Endodermal cell (in vitro differentiated cells): ENCODE measurements around the gene RFLNA. TPM values are rescaled to one million over a fixed set of nuclear protein-coding genes. Genes with fewer than 3 reads are reported as not detected.
A peak's percentile ranks its signal among the peaks of the same experiment; 100 is the strongest.

Experiments used
- DNase-seq: peaks from one replicate; pipeline ENCODE4 v3.0.0-alpha.2; 2017
- H3K27ac ChIP-seq: 2 replicates; pipeline ENCODE4 v1.5.1; 2013; ENCODE audit warnings: mild to moderate bottlenecking, low read depth, low read length, moderate library complexity
- H3K27me3 ChIP-seq: 2 replicates; pipeline ENCODE4 v1.6.1; 2013; ENCODE audit warnings: mild to moderate bottlenecking, low read length, moderate library complexity; ENCODE audit not compliant: insufficient read depth, control insufficient read depth, poor library complexity, severe bottlenecking
- H3K36me3 ChIP-seq: 2 replicates; pipeline ENCODE4 v1.7.0; 2013; ENCODE audit warnings: mild to moderate bottlenecking, low read length, moderate library complexity; ENCODE audit not compliant: control insufficient read depth, insufficient read depth
- H3K4me1 ChIP-seq: one replicate; pipeline ENCODE4 v1.7.0; 2013; ENCODE audit warnings: low read length; ENCODE audit not compliant: control insufficient read depth, insufficient read depth
- H3K4me3 ChIP-seq: 2 replicates; pipeline ENCODE4 v1.5.1; 2013; ENCODE audit warnings: mild to moderate bottlenecking, low read length, moderate library complexity
- H3K9ac ChIP-seq: 2 replicates; pipeline ENCODE4 v1.6.1; 2013; ENCODE audit warnings: mild to moderate bottlenecking, low read length, moderate library complexity; ENCODE audit not compliant: poor library complexity, severe bottlenecking; ENCODE audit errors: extremely low read depth
- H3K9me3 ChIP-seq: 2 replicates; pipeline ENCODE4 v1.6.1; 2013; ENCODE audit warnings: mild to moderate bottlenecking, low read length, moderate library complexity; ENCODE audit not compliant: control insufficient read depth
- H3K27ac Mint-ChIP-seq: 2 replicates; pipeline ENCODE4 v1.8.0; 2020; ENCODE audit warnings: mixed read lengths
- H3K27me3 Mint-ChIP-seq: 2 replicates; pipeline ENCODE4 v1.8.0; 2021; ENCODE audit warnings: mild to moderate bottlenecking, mixed read lengths; ENCODE audit not compliant: insufficient read depth
- H3K36me3 Mint-ChIP-seq: 2 replicates; pipeline ENCODE4 v1.8.0; 2020; ENCODE audit warnings: low read depth, mixed read lengths
- H3K4me1 Mint-ChIP-seq: 2 replicates; pipeline ENCODE4 v1.8.0; 2020; ENCODE audit warnings: mixed read lengths
- H3K4me3 Mint-ChIP-seq: 2 replicates; pipeline ENCODE4 v1.8.0; 2020; ENCODE audit warnings: mild to moderate bottlenecking, moderate library complexity, mixed read lengths
- H3K9me3 Mint-ChIP-seq: 2 replicates; pipeline ENCODE4 v1.8.0; 2020; ENCODE audit warnings: mild to moderate bottlenecking, mixed read lengths
- WGBS, 2 experiments: methylation state at CpG; one replicate each; pipeline versions ENCODE4 v1.1.5 to v1.1.7; 2013; ENCODE audit warnings: missing lambda C conversion rate in 2 of 2, mixed read lengths in 1 of 2; ENCODE audit not compliant: insufficient coverage in 1 of 2, insufficient read length in 1 of 2; 5-methylcytosine and 5-hydroxymethylcytosine counted together
- total RNA-seq, 2 donors: library from RNA; stranded (reverse); fragmentation: NEBNext Ultra II Directional in 1 of 2; extraction: Animal tissue kit (Norgen Biotek cat#: 25700) in 1 of 2; gene quantifications; 2 replicates in 1 of 2; 3 replicates in 1 of 2; pipeline ENCODE4 v1.2.1, GENCODE V29; 2021
- TF ChIP-seq, protein P1 (sequence below): fragments of 200-600 bp; sonication (generic); conservative IDR thresholded peaks from 2 replicates; pipeline ENCODE4 v1.5.0; 2021; ENCODE audit warnings: antibody characterized with exemption, mild to moderate bottlenecking

RFLNA gene
- total RNA-seq, 2 donors from 2014 or later: 1.2 to 2.0 TPM

DNA sequence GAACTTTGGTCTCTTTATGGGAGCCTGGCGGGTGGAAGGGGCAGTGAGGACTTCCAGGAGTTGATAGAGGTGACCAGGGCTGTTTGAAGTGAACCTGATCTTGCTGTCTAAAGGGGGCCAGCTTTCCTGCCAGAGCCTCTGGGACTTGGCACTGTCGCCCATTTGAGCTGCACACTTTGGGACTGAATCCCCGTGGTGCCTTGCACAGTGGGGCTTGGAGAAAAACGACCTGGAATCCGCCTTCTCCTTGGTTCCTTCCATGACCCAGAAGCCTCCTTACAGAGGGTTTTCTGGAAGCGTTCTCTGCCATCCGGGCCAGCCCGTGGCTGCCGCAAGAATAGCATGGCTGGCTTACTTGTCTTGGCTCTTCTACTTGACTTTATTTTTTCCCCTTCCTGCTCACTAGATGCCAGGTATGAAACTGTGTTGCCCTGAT lies 2.0 kb downstream of the RFLNA start:
- 91 to 92% methylated on average over 9 of the region's 9 CpGs for WGBS, 2 experiments
- no peaks in the 10 kb centered on the region for H3K36me3 ChIP-seq
- peaks cover 28% of the 10 kb centered on the region for H3K27me3 ChIP-seq
- TF ChIP-seq, protein P1, sequence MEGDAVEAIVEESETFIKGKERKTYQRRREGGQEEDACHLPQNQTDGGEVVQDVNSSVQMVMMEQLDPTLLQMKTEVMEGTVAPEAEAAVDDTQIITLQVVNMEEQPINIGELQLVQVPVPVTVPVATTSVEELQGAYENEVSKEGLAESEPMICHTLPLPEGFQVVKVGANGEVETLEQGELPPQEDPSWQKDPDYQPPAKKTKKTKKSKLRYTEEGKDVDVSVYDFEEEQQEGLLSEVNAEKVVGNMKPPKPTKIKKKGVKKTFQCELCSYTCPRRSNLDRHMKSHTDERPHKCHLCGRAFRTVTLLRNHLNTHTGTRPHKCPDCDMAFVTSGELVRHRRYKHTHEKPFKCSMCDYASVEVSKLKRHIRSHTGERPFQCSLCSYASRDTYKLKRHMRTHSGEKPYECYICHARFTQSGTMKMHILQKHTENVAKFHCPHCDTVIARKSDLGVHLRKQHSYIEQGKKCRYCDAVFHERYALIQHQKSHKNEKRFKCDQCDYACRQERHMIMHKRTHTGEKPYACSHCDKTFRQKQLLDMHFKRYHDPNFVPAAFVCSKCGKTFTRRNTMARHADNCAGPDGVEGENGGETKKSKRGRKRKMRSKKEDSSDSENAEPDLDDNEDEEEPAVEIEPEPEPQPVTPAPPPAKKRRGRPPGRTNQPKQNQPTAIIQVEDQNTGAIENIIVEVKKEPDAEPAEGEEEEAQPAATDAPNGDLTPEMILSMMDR: no peak
- H3K36me3 Mint-ChIP-seq: no peaks in the 10 kb centered on the region
- no peak overlapping the region for H3K27ac ChIP-seq
- peak overlapping the region; percentile 49 for H3K4me3 Mint-ChIP-seq
- H3K9ac ChIP-seq: no peak overlapping the region
- DNase-seq: no peak
- no peak overlapping the region for H3K27ac Mint-ChIP-seq
- H3K4me1 Mint-ChIP-seq: no peaks in the 10 kb centered on the region
- peaks cover 6% of the 10 kb centered on the region for H3K4me1 ChIP-seq
- no peaks in the 10 kb centered on the region for H3K9me3 Mint-ChIP-seq
- H3K4me3 ChIP-seq: peak overlapping the region; percentile 35
- H3K9me3 ChIP-seq: no peaks in the 10 kb centered on the region
- H3K27me3 Mint-ChIP-seq: peaks cover 45% of the 10 kb centered on the region

DNA sequence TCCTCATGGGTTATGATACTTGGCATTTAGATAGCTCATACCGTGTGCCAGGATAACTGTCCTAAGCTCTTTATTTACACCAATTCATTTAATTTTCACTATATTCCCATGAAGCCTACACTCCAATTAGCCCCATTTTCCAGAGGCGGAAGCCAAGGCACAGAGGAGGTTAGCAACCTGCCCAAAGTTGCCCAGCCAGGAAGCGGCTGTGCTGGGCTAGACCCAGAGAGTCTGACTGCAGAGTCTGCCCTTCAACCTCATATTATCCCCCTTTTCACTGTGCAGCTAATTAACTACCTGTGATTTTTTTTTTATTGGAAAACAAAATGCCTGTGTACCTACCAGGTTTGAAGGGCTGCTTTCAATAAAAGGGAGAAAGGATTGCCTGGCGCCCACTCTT lies 2.5 kb downstream of the RFLNA start:
- TF ChIP-seq, protein P1: no peak
- Histone ChIP-seq H3K27ac (no peak overlapping the region), H3K27me3 (peaks cover 28% of the 10 kb centered on the region), H3K36me3 (no peaks in the 10 kb centered on the region), H3K9ac (no peak overlapping the region), H3K4me1 (peaks cover 6% of the 10 kb centered on the region), H3K4me3 (no peak overlapping the region), H3K9me3 (no peaks in the 10 kb centered on the region)
- no peaks in the 10 kb centered on the region for H3K9me3 Mint-ChIP-seq
- H3K4me3 Mint-ChIP-seq: no peak overlapping the region
- H3K27me3 Mint-ChIP-seq: peaks cover 45% of the 10 kb centered on the region
- WGBS, 2 experiments: 95 to 100% methylated on average over 2 to 4 of the region's 4 CpGs
- H3K36me3 Mint-ChIP-seq: no peaks in the 10 kb centered on the region
- no peaks in the 10 kb centered on the region for H3K4me1 Mint-ChIP-seq
- no peak for DNase-seq
- no peak overlapping the region for H3K27ac Mint-ChIP-seq

DNA sequence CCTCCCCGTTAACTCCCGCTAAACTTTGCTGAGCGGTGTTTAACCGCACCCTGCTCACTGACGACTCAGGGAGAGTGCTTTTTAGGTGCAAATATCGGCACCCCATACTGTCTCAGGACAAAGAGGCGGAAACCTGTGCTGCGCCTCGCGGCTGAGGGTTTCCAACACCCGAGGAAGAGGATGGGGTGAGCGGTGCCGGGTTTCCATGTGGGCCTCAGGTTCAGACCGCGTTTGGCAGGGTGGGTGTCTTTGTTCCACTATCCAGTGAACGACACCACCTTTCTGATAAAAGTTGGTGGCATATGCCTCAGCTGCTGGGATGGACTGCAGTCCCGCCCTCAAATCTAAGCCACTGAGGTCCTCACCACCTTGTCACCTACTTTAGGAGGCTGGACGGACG lies 3.0 kb downstream of the RFLNA start:
- DNase-seq: no peak
- Mint-ChIP-seq H3K27me3 (peaks cover 43% of the 10 kb centered on the region), H3K27ac (no peak overlapping the region), H3K4me3 (no peak overlapping the region), H3K9me3 (no peaks in the 10 kb centered on the region), H3K36me3 (no peaks in the 10 kb centered on the region), H3K4me1 (no peaks in the 10 kb centered on the region)
- H3K36me3 ChIP-seq: no peaks in the 10 kb centered on the region
- no peaks in the 10 kb centered on the region for H3K9me3 ChIP-seq
- H3K9ac ChIP-seq: no peak overlapping the region
- TF ChIP-seq, protein P1: no peak
- no peak overlapping the region for H3K27ac ChIP-seq
- H3K4me1 ChIP-seq: peaks cover 6% of the 10 kb centered on the region
- H3K27me3 ChIP-seq: peaks cover 28% of the 10 kb centered on the region
- no peak overlapping the region for H3K4me3 ChIP-seq
- WGBS, 2 experiments: 91 to 93% methylated on average over 6 to 19 of the region's 19 CpGs
